Fibroblast of villous mesenchyme (primary cell): Measurements from ENCODE around the gene KLHDC7A. TPM values are rescaled to one million over a fixed set of nuclear protein-coding genes. Genes with fewer than 3 reads are reported as not detected.

Source experiments
- DNase-seq: peaks from one replicate; pipeline ENCODE4 v3.0.0-alpha.2; 2010; ENCODE audit warnings: low read depth
- H3K4me3 ChIP-seq: 2 replicates; pipeline ENCODE4 v1.5.1; 2011; ENCODE audit warnings: low read depth, mild to moderate bottlenecking, low read length
- total RNA-seq: library from RNA; depleted of rRNA; stranded (reverse); fragments of >200 nt; gene quantifications from 2 replicates; pipeline ENCODE4 v1.2.3, GENCODE V29; 2012
- TF ChIP-seq, protein P1 (sequence below): IDR thresholded peaks from 2 replicates; pipeline ENCODE4 v1.5.1; 2012; ENCODE audit warnings: low read depth, mild to moderate bottlenecking, low read length; ENCODE audit not compliant: insufficient read depth

The KLHDC7A gene
- total RNA-seq, 1 donor = not detected

DNA sequence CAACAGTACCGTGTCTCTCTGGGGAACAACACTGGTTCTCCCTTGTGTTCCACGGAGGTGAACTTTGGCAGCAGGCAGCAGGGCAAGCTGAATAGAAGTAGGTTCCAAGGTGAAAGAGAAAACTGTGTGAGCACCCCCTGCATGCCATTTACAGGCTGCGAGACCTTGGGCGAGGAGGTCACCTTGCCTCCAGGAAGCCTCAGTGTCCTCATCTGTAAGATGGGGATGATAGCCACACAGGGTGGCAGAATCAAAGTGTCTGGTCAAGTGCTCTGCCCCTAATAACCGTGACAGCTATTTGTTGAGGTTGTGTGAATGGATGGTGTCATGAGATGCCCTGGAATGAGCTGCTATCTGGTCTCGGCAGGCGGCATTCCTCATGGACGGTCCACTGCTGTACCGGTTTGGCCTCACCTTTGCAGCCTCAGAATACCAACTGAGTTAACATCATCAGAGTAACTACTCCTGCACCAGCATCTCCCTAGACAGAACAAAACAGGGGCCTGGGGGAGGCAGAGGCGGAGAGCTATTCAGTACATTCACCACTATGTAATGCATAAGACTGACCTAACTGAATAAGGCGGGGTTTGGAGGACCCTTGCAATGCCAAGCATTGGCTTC is 7.4 kb upstream of the KLHDC7A start:
- DNase-seq = no peak

DNA sequence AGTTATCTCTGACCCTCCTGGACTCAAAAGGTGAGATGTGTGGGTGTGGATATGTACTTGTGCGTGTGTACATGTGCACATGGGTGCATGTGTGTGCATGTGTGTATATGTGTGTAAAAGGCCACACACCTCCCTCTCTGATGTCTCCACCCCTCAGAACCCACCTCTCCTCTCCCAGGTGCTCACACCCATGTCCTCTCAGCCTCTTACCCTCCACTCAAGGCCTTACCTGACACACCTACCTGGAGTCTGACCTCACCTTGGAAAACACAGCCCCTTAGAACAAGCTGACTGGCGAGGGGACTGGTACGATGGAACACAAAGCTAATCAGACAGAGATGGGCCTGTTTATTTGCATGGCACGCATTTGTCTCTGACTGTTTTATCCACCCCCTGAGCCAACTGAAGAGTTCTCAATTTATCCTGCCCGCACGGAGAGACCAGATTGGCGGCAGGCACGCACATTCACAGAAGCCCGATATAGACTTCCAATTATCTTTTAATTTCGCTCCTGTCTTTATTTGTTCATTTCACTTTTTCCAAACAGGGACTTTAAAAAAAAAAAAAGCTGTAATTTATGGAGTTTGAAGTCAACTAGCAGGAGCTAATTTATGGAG is 6.1 kb upstream of the KLHDC7A start:
- no peak overlapping the region for H3K4me3 ChIP-seq
- TF ChIP-seq, protein P1, sequence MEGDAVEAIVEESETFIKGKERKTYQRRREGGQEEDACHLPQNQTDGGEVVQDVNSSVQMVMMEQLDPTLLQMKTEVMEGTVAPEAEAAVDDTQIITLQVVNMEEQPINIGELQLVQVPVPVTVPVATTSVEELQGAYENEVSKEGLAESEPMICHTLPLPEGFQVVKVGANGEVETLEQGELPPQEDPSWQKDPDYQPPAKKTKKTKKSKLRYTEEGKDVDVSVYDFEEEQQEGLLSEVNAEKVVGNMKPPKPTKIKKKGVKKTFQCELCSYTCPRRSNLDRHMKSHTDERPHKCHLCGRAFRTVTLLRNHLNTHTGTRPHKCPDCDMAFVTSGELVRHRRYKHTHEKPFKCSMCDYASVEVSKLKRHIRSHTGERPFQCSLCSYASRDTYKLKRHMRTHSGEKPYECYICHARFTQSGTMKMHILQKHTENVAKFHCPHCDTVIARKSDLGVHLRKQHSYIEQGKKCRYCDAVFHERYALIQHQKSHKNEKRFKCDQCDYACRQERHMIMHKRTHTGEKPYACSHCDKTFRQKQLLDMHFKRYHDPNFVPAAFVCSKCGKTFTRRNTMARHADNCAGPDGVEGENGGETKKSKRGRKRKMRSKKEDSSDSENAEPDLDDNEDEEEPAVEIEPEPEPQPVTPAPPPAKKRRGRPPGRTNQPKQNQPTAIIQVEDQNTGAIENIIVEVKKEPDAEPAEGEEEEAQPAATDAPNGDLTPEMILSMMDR = no peak
- no peak for DNase-seq

More for the DNA sequence above, 7.4 kb upstream of the KLHDC7A start:
- TF ChIP-seq, protein P1 = no peak
- H3K4me3 ChIP-seq = no peak overlapping the region

DNA sequence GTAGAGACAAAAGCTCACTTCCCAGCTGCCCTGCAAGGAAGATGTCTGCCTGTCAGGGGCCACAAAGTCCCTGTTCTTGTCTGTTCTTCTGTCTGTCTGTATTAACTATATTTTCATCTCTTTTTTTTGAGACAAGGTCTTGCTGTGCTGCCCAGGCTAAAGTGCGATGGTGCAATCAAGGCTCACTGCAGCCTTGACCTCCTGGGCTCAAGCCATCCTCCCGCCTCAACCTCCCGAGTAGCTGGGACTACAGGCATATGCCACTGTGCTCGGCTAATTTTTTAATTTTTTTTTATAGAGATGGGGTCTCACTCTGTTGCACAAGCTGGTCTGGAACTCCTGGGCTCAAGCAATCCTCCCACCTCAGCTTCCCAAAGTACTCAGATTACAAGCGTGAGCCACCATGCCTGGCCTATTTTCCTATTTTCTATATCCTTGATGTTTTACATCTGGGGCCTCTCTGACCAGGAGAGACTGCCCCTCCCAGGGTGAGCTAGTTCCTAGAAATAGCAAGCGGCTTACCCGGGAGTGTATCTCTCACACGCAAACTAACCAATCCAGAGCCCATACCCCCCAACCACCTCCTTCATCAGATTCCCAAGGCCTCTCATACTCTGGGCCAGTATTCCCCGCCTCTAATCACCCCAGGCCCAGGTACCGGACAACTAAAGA is 5.4 kb upstream of the KLHDC7A start:
- TF ChIP-seq, protein P1 = no peak
- no peak for DNase-seq
- no peak overlapping the region for H3K4me3 ChIP-seq

DNA sequence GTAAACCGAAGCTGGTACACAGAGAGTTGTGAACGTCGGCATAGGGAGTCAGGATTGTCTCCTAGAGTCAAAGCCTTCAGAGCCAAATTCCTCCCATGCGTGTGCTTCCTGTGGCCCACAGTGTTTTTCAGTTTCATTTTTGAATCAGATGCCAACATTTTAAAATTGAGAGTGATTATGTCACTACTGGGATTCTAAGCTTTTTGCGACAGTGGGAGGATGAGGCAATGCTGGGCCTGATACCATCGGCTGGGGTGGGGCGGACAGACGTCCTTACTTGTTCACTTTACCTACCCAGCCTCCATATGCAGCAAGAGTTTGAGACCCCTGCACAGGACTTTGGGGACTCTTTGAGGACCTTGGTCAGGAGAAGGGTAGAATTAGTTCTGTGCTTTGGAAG is 1.3 kb upstream of the KLHDC7A start:
- TF ChIP-seq, protein P1 = no peak
- no peak for DNase-seq
- no peak overlapping the region for H3K4me3 ChIP-seq

DNA sequence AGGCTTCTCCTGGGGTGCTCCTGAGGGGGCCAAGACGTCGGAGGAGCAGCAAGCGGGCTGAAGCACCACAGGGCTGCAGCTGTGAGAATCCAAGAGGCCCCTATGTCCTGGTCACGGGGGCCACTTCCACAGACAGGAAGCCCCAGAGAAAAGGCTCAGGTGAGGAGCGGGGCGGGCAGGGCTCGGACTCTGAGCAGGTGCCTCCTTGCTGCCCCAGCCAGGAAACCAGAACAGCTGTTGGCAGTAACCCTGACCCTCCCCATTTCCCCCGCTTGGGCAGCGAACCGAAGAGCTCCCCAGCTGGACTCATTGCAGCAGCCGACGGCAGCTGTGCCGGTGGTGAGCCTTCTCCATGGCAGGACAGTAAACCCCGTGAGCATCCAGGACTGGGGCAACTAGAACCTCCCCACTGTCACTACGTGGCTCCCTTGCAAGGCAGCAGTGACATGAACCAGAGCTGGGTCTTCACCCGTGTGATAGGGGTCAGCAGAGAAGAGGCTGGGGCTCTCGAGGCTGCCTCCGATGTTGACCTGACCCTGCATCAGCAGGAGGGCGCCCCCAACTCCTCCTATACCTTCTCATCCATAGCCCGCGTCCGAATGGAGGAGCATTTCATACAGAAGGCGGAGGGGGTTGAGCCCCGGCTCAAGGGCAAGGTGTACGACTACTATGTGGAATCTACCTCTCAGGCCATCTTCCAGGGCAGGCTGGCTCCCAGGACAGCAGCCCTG is 625 bp downstream of the KLHDC7A start:
- H3K4me3 ChIP-seq = no peak overlapping the region
- TF ChIP-seq, protein P1 = no peak
- no peak for DNase-seq

DNA sequence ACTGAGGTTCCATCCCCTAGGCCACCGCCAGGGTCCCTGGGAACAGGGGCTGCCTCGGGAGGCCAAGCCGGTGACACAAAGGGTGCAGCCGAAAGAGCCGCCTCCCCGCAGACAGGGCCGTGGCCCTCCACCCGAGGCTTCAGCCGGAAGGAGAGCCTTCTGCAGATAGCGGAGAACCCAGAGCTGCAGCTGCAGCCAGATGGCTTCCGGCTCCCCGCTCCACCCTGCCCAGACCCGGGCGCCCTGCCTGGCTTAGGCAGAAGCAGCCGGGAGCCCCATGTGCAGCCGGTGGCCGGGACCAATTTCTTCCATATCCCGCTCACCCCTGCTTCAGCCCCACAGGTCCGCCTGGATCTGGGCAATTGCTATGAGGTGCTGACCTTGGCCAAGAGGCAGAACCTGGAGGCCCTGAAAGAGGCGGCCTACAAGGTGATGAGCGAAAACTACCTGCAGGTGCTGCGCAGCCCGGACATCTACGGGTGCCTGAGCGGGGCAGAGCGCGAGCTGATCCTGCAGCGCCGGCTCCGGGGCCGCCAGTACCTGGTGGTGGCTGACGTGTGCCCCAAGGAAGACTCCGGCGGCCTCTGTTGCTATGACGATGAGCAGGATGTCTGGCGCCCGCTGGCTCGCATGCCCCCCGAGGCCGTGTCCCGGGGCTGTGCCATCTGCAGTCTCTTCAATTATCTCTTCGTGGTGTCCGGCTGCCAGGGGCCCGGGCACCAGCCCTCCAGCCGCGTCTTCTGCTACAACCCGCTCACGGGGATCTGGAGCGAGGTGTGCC is 1.4 kb downstream of the KLHDC7A start:
- TF ChIP-seq, protein P1 = no peak
- H3K4me3 ChIP-seq = no peak overlapping the region
- DNase-seq = no peak
